WTC11 (cell line): Measurements from ENCODE around the gene SEMA4C.

ENCODE experiments used
- CREM ChIP-seq: sonication (generic); formaldehyde crosslinking; IDR thresholded peaks from 2 replicates; pipeline ENCODE4 v1.8.1; 2022; ENCODE audit warnings: mild to moderate bottlenecking, missing genetic modification reagents, moderate library complexity
- E2F1 ChIP-seq: sonication (generic); formaldehyde crosslinking; IDR thresholded peaks from 2 replicates; pipeline ENCODE4 v1.8.0; 2022; ENCODE audit warnings: mild to moderate bottlenecking, missing genetic modification reagents
- MAX ChIP-seq: sonication (generic); formaldehyde crosslinking; IDR thresholded peaks from 2 replicates; pipeline ENCODE4 v1.8.0; 2022; ENCODE audit warnings: mild to moderate bottlenecking, missing genetic modification reagents
- MLX ChIP-seq: sonication (generic); formaldehyde crosslinking; IDR thresholded peaks from 2 replicates; pipeline ENCODE4 v1.8.1; 2023; ENCODE audit warnings: mild to moderate bottlenecking, missing genetic modification reagents, moderate library complexity
- SP1 ChIP-seq: sonication (generic); formaldehyde crosslinking; conservative IDR thresholded peaks from 2 replicates; pipeline ENCODE4 v1.8.1; 2022; ENCODE audit warnings: missing genetic modification reagents
- TF ChIP-seq, protein P1 (sequence below): fragments of 200-600 bp; IDR thresholded peaks from 2 replicates; pipeline ENCODE4 v1.8.0; 2022; ENCODE audit warnings: antibody characterized with exemption
- TF ChIP-seq, protein P2 (sequence below): sonication (generic); formaldehyde crosslinking; IDR thresholded peaks from 2 replicates; pipeline ENCODE4 v1.8.1; 2023; ENCODE audit warnings: mild to moderate bottlenecking, moderate library complexity, missing genetic modification reagents

GRCh38 chr2:96864343-96865091 is 5.4 kb downstream of the SEMA4C start:
- TF ChIP-seq, protein P1, sequence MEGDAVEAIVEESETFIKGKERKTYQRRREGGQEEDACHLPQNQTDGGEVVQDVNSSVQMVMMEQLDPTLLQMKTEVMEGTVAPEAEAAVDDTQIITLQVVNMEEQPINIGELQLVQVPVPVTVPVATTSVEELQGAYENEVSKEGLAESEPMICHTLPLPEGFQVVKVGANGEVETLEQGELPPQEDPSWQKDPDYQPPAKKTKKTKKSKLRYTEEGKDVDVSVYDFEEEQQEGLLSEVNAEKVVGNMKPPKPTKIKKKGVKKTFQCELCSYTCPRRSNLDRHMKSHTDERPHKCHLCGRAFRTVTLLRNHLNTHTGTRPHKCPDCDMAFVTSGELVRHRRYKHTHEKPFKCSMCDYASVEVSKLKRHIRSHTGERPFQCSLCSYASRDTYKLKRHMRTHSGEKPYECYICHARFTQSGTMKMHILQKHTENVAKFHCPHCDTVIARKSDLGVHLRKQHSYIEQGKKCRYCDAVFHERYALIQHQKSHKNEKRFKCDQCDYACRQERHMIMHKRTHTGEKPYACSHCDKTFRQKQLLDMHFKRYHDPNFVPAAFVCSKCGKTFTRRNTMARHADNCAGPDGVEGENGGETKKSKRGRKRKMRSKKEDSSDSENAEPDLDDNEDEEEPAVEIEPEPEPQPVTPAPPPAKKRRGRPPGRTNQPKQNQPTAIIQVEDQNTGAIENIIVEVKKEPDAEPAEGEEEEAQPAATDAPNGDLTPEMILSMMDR: no peak
- TF ChIP-seq E2F1 (CRISPR knock-in tag): no peak
- no peak for TF ChIP-seq MLX (CRISPR knock-in tag)
- TF ChIP-seq CREM (CRISPR knock-in tag): no peak
- TF ChIP-seq MAX (CRISPR knock-in tag): no peak
- no peak for TF ChIP-seq SP1 (CRISPR knock-in tag)
- TF ChIP-seq, protein P2, sequence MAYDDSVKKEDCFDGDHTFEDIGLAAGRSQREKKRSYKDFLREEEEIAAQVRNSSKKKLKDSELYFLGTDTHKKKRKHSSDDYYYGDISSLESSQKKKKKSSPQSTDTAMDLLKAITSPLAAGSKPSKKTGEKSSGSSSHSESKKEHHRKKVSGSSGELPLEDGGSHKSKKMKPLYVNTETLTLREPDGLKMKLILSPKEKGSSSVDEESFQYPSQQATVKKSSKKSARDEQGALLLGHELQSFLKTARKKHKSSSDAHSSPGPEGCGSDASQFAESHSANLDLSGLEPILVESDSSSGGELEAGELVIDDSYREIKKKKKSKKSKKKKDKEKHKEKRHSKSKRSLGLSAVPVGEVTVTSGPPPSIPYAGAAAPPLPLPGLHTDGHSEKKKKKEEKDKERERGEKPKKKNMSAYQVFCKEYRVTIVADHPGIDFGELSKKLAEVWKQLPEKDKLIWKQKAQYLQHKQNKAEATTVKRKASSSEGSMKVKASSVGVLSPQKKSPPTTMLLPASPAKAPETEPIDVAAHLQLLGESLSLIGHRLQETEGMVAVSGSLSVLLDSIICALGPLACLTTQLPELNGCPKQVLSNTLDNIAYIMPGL (CRISPR knock-in tag): no peak
